Measurements from ENCODE around the gene PTPN4. TPM values are rescaled to one million over a fixed set of nuclear protein-coding genes. Genes with fewer than 3 reads are reported as not detected.

PTPN4 gene
- total RNA-seq, 1 experiment from 2014 or later, result 80.5 TPM

DNA sequence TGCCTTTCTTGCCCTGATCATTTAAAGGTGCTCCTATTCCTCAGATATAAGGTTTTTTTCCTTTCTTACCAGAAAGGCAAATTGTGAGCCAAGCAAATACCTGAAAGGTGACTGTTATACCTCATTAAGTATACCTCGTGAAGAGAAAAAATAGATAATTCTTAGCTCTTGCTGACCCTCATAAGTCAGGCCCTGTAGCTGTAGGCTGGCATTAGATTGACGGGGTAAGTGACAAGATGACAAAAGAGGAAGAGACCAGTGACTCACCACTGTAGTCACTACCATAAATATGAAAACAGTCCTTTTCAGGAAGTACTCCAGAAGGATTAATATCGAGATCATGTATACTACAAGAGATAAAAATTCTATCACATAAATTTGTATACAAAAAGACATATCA is 104.6 kb downstream of the PTPN4 start:
- no peak overlapping the region for H4K91ac ChIP-seq (ENCODE audit: insufficient read length, low read depth, low read length)
- H2BK20ac ChIP-seq (ENCODE audit: low read depth, low read length, poor library complexity, severe bottlenecking), result no peak overlapping the region
- H3K27me3 ChIP-seq (ENCODE audit: insufficient read depth, low read length), result no peaks in the 10 kb centered on the region
- H2AK5ac ChIP-seq (ENCODE audit: insufficient read length, low read length), result no peak overlapping the region
- no peak overlapping the region for H4K5ac ChIP-seq (ENCODE audit: insufficient read length, low read depth, low read length)
- Mint-ChIP-seq H3K4me3 (no peak overlapping the region), H3K4me1 (peaks cover 18 to 22% of the 10 kb centered on the region in 2 experiments), H3K36me3 (ENCODE audit: insufficient read depth in 1 of 3, low read depth in 3 of 3) (peaks cover 16 to 23% (median 19%) of the 10 kb centered on the region in 3 experiments), H3K9me3 (peaks cover 2 to 9% of the 10 kb centered on the region in 2 experiments; a peak in 3 of 5 replicates), H3K27me3 (ENCODE audit: low read depth) (no peaks in the 10 kb centered on the region), H3K27ac (no peak overlapping the region)
- no CpG with 5 or more reads among the region's 3 CpGs for WGBS (ENCODE audit: extremely low coverage, insufficient read length, low lambda C conversion rate)
- H3K18ac ChIP-seq (ENCODE audit: insufficient read length, low read depth, low read length), result no peak overlapping the region
- no peaks in the 10 kb centered on the region for H3K9me3 ChIP-seq (ENCODE audit: control insufficient read depth, low read depth, low read length)
- TF ChIP-seq, protein P1, sequence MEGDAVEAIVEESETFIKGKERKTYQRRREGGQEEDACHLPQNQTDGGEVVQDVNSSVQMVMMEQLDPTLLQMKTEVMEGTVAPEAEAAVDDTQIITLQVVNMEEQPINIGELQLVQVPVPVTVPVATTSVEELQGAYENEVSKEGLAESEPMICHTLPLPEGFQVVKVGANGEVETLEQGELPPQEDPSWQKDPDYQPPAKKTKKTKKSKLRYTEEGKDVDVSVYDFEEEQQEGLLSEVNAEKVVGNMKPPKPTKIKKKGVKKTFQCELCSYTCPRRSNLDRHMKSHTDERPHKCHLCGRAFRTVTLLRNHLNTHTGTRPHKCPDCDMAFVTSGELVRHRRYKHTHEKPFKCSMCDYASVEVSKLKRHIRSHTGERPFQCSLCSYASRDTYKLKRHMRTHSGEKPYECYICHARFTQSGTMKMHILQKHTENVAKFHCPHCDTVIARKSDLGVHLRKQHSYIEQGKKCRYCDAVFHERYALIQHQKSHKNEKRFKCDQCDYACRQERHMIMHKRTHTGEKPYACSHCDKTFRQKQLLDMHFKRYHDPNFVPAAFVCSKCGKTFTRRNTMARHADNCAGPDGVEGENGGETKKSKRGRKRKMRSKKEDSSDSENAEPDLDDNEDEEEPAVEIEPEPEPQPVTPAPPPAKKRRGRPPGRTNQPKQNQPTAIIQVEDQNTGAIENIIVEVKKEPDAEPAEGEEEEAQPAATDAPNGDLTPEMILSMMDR (conservative IDR thresholded peaks at IDR 0.05), result no peak
- no peak overlapping the region for H3K4me2 ChIP-seq (ENCODE audit: insufficient read depth, insufficient read length, low read length)
- peaks cover 4% of the 10 kb centered on the region for H3K79me1 ChIP-seq (ENCODE audit: insufficient read depth, low read depth, low read length, poor library complexity, severe bottlenecking)
- no peak overlapping the region for H2BK15ac ChIP-seq (ENCODE audit: low read depth, low read length)
- no peak overlapping the region for H3T11ph ChIP-seq (ENCODE audit: low read length)
- peaks cover 4% of the 10 kb centered on the region; the same call in 1 of the 2 replicates for H3K79me2 ChIP-seq (ENCODE audit: insufficient read depth, low read length)
- no peak overlapping the region for H2BK5ac ChIP-seq (ENCODE audit: insufficient read length, low read length)
- H3K9ac ChIP-seq (ENCODE audit: extremely low read depth, insufficient read length, low read length), result no peak overlapping the region
- no peak overlapping the region for H3K27ac ChIP-seq (ENCODE audit: insufficient read length, low read depth, low read length)
- H2AFZ ChIP-seq (ENCODE audit: low read length), result no peak overlapping the region
- no peak overlapping the region for H3K14ac ChIP-seq (ENCODE audit: insufficient read depth, low read length)
- no peak overlapping the region for H2BK12ac ChIP-seq (ENCODE audit: insufficient read length, low read depth, low read length)
- no peaks in the 10 kb centered on the region for H4K20me1 ChIP-seq (ENCODE audit: control insufficient read depth, insufficient read depth, insufficient read length)
- no peak overlapping the region for H3K4ac ChIP-seq (ENCODE audit: low read depth, low read length)
- no peak overlapping the region for H3K56ac ChIP-seq (ENCODE audit: insufficient read length, low read depth, low read length)
- H2BK120ac ChIP-seq (ENCODE audit: low read depth, low read length, poor library complexity, severe bottlenecking), result no peak overlapping the region
- no peak for DNase-seq
- H3K23me2 ChIP-seq (ENCODE audit: insufficient read length, low read depth, low read length, poor library complexity, severe bottlenecking), result no peaks in the 10 kb centered on the region
- H3K23ac ChIP-seq (ENCODE audit: insufficient read length, low read depth, low read length), result no peak overlapping the region
- no peak overlapping the region for H4K8ac ChIP-seq (replicated peaks; ENCODE audit: insufficient read length, low read depth, low read length)
- H3K4me1 ChIP-seq (ENCODE audit: insufficient read depth, low read length), result no peaks in the 10 kb centered on the region
